Omental fat pad (tissue), 4 donors: ENCODE measurements around the gene NPR3. TPM values are rescaled to one million over a fixed set of nuclear protein-coding genes. Genes with fewer than 3 reads are reported as not detected.
A peak's percentile ranks its signal among the peaks of the same experiment; 100 is the strongest.

Experiments used
- ATAC-seq: fragments of 150-250 bp; one replicate; pipeline ENCODE4 v1.9.1; 2016; ENCODE audit warnings: mild to moderate bottlenecking, moderate library complexity; ENCODE audit not compliant: low FRiP score
- DNase-seq: peaks from one replicate; pipeline ENCODE4 v3.0.0-alpha.2; 2019; ENCODE audit warnings: low spot score
- total RNA-seq, 4 donors: library from RNA; depleted of rRNA; stranded (reverse); fragments of >200 nt; gene quantifications; one replicate each; pipeline ENCODE4 v1.1.0, GENCODE V29; 2016
- TF ChIP-seq, protein P1 (sequence below), 3 donors: fragments of 450-650 bp; IDR thresholded peaks; one replicate each; pipeline ENCODE4 v1.5.1; 2016 to 2017; ENCODE audit warnings: antibody characterized with exemption in 3 of 3, mild to moderate bottlenecking in 3 of 3, moderate library complexity in 2 of 3

Gene NPR3
- total RNA-seq, 4 donors from 2014 or later = 4.6 to 11.8 (median 6.5) TPM

DNA sequence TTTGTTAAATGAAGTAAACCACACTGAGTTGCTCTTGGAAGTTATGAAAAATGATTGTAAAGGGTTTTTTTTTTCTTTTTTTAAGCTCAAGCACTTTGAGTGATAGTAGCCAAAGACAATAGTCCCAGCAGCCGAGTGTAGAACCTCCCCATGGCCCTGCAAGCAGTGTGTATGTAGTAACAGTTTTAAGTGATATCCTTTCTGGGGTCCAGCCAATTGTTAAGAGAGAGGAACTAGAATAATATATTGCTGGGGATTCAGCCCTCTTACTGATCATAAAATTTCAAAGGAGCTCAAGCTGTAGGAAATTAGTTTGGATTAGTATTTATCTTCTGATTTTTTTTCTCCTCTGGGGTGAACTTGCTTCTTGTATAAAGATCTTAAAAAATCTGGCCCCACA, 43.2 kb downstream of the NPR3 start:
- no peak for DNase-seq
- ATAC-seq = no peak
- TF ChIP-seq, protein P1, sequence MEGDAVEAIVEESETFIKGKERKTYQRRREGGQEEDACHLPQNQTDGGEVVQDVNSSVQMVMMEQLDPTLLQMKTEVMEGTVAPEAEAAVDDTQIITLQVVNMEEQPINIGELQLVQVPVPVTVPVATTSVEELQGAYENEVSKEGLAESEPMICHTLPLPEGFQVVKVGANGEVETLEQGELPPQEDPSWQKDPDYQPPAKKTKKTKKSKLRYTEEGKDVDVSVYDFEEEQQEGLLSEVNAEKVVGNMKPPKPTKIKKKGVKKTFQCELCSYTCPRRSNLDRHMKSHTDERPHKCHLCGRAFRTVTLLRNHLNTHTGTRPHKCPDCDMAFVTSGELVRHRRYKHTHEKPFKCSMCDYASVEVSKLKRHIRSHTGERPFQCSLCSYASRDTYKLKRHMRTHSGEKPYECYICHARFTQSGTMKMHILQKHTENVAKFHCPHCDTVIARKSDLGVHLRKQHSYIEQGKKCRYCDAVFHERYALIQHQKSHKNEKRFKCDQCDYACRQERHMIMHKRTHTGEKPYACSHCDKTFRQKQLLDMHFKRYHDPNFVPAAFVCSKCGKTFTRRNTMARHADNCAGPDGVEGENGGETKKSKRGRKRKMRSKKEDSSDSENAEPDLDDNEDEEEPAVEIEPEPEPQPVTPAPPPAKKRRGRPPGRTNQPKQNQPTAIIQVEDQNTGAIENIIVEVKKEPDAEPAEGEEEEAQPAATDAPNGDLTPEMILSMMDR (IDR thresholded peaks at IDR 0.05) = no peak

DNA sequence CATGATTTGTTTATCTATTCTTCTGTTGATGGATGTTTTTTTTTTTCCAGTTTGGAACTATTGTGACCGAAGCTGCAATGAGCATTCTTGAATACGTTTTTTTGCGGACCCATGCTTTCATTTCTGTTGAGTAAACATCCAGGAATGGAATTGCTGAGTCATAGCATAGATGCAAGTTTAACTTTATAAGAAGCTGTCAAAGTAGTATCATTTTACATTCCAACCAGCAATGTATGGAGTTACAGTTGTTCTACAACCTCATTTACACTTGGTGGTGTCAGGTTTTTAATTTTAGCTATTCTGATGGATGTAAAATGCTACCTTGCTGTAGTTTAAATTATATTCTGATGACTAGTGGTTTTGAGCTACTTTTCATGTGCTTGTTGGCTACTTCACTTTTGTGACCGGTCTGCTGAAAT, 49.0 kb downstream of the NPR3 start:
- ATAC-seq (no peak), DNase-seq (no peak)
- TF ChIP-seq, protein P1 (IDR thresholded peaks at IDR 0.05) = no peak

DNA sequence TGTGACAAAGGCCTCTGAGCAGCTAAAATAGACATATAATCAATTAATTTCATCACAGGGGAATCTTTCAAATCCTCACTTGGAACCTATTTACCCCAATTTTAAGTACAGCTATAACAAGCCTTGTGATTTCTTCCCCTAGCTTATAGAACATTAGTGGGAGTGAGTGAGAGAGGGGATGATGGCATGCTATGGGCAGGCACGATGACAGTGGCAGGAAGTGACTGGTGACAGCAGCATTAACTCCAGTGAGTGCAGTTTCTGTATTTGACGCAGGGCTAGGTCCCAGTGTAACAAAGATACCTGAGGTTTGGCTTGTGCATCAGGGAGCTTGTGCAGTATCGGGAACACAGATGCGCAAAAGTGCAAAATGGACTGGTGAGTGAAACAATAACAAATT, 54.1 kb downstream of the NPR3 start:
- TF ChIP-seq, protein P1 (IDR thresholded peaks at IDR 0.05) = no peak
- DNase-seq (no peak), ATAC-seq (no peak)

DNA sequence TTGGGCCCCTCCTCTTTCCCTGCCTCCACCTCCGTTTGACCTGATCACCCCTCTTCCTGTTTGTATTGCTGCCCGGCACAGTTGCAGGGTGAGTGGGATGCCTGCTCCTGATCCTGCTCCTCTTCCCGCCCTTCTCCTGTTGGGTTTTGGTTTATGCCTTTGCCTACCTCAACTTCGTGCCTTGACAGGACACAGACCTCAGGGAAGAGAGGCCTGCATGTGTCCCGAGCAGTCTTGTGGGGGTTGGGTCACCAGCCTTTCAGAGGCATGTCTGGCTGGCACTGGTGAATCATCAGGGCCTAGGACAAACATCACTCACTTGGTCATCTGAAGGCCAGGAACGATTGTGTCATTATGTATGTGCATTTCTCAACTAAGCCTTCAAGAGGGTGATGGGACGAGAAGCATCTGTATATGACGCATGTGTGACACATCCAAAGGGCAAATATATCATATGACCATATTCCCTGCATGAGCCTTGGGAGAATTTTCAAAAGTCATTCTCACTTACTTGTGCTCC, 56.9 kb downstream of the NPR3 start:
- DNase-seq (no peak), ATAC-seq (peak; percentile 32)
- TF ChIP-seq, protein P1 (IDR thresholded peaks at IDR 0.05) = no peak

DNA sequence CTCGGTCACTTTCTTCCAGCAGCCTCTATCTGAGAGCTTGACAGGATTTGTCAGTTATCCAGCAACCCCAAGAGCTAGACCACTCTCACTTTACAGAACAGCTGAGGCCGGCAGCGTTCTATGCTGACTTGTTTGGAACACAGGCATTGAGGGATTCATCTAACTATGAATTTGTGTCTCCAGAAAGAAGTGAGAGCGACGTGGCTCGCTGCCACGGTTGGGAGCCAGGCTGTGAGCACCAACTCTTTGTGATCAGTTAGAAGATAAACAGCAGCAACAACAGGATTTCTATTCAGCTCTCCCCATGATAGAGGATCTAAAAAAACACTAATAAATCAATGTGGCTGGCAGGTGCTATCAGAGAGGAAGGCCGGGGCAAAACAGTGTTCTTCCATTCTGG, 58.6 kb downstream of the NPR3 start:
- DNase-seq (no peak), ATAC-seq (no peak)
- TF ChIP-seq, protein P1 (IDR thresholded peaks at IDR 0.05) = no peak

DNA sequence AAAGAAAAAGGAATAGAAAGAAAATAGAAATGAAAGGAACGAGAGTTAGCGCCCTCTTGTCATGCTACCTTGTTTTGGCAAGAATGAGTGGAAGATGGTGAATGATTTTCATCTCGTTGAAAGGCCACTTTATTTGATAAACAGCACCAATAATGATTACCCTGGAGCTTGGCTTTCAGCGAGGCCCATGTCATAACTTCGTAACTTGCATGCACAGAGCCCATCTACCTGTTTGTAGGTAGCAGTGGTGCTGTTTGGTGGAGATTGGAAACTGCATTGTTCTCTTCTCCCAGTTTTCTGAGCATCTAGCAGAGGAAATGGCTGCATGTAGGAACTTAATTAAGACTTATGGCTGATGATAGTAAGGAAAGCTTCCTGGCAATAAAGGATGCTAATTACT, 59.3 kb downstream of the NPR3 start:
- DNase-seq (no peak), ATAC-seq (no peak)
- TF ChIP-seq, protein P1 (IDR thresholded peaks at IDR 0.05) = no peak

DNA sequence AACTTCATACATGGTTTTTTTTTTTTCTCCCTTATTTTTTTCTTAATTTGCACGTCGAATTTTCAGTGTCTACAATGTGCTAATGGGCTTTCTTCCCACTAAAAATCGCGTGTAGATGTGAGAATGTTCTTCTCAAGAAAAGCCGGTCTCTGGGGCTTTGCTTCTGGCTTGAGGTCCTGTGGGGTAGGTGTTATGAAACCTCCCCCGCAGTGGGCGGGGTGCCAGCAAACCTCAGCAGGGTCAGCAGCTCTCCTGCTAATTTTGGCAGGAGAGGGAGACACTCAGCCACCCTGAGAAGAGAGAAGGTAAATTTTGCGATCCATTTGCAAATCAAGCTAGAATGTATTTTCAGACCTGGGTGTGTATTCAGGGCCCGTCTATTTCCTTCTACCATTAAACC, 59.9 kb downstream of the NPR3 start:
- no peak for ATAC-seq
- DNase-seq = no peak
- TF ChIP-seq, protein P1 (IDR thresholded peaks at IDR 0.05) = no peak
